ENCODE data around the gene OR1A1.
"Not testable (repeated sequence)": the region's sequence is repeated elsewhere in the genome, so short reads cannot be mapped to it uniquely, and the experiment has no call there.

- TF ChIP-seq POLR2A (IDR thresholded peaks at IDR 0.05; ENCODE audit: borderline replicate concordance, extremely low read depth, insufficient read depth, insufficient read length); MAX (IDR thresholded peaks at IDR 0.05); RAD21 (IDR thresholded peaks at IDR 0.05; ENCODE audit: low read depth); EZH2phosphoT487 (IDR thresholded peaks at IDR 0.05; ENCODE audit: borderline replicate concordance); CTCF (IDR thresholded peaks at IDR 0.05 in 2 of 3, conservative IDR thresholded peaks at IDR 0.05 in 1 of 3; ENCODE audit: borderline replicate concordance in 1 of 3, insufficient read depth in 1 of 3, low read depth in 2 of 3, low read length in 2 of 3); CEBPB (IDR thresholded peaks at IDR 0.05; ENCODE audit: low read depth); ZFX (IDR thresholded peaks at IDR 0.05): not testable (repeated sequence)
These were observed 41.5 kb downstream of the OR1A1 start for GRCh38 chr17:3249013-3249412.

Measured in HCT116 (cell line).